Suppressor macrophage treated with lipopolysaccharide for 1 hour (primary cell): ENCODE data around the gene FBXO36.

Experiments used
- DNase-seq, 3 donors: peaks; one replicate each; pipeline ENCODE4 v3.0.0-alpha.2; 2020 to 2022

The FBXO36 gene

GRCh38 chr2:230053753-230054478 lies 131.6 kb downstream of the FBXO36 start:
- DNase-seq = peak; percentile 41 to 57 (median 46)

DNA sequence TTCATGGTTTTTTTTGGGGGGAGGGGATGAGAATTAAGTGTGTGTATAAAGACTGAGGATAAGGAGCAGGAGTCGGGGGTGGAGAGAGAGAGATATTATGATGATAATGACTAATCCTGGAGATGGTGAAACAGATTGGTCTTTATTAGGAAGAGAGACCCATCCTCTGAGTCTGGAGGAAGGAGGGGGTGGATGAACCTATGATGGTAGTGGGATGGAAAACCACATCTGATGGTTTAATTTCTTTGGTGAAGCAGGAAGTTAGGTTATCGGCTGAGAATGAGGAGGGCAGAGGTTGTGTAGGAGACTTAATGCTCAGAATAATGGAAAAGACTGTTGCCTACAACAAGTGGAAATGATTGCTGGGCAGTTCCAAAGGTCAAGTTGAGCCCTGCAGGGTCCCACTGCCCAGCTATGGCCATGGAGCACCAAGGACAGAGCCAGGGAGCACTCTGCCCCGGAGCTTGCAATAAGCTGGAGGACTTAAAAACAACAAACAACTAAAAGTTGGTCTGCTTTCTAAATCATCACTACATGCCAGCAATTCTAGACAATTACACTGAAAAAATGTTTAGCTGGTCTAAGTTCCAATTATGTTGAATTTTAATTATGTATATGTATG lies 138.5 kb downstream of the FBXO36 start:
- peak in 2 of 3 donors; percentile 24 to 35 for DNase-seq
